PC-9 (cell line): ENCODE data around the gene EGLN1.

Source experiments
- CTCF ChIP-seq: fragments of 200-600 bp; sonication (generic); conservative IDR thresholded peaks from 2 replicates; pipeline ENCODE4 v1.6.1; 2017; ENCODE audit warnings: mixed run types, antibody characterized with exemption, mild to moderate bottlenecking, moderate library complexity
- EZH2 ChIP-seq: fragments of 200-600 bp; sonication (generic); IDR thresholded peaks from 2 replicates; pipeline ENCODE4 v1.8.0; 2017; ENCODE audit warnings: antibody characterized with exemption, low read depth

- no peak for TF ChIP-seq CTCF
- TF ChIP-seq EZH2, result no peak
Measured at GRCh38 chr1:231387770-231388669, 34.1 kb downstream of the EGLN1 start.
